ENCODE measurements around the gene RAB11B.
"Not testable (repeated sequence)": the region's sequence is repeated elsewhere in the genome, so short reads cannot be mapped to it uniquely, and the experiment has no call there.

RAB11B gene

GRCh38 chr19:8370176-8371010, 19.8 kb upstream of the RAB11B start:
- DNase-seq (ENCODE audit: low spot score) = no peak

- DNase-seq (ENCODE audit: low spot score) = peak; percentile 38
Measured at GRCh38 chr19:8371011-8371804, 19.0 kb upstream of the RAB11B start.

GRCh38 chr19:8373867-8374813, 16.0 kb upstream of the RAB11B start:
- DNase-seq (ENCODE audit: low spot score) = peak; percentile 9

DNA sequence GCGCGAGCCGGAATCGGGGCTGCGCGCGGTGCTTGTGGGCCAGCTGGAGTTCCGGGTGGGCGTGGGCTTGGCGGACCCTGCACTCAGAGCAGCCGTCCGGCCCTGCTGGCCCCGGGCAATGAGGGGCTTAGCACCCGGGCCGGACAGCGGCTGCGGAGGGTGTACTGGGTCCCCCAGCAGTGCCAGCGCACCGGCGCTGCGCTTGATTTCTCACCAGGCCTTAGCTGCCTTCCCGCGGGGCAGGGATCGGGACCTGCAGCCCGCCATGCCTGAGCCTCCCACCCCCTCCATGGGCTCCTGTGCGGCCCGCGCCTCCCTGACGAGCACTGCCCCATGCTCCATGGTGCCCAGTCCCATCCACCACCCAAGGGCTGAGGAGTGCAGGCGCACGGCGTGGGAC, 14.4 kb upstream of the RAB11B start:
- DNase-seq (ENCODE audit: low spot score) = not testable (repeated sequence)

DNA sequence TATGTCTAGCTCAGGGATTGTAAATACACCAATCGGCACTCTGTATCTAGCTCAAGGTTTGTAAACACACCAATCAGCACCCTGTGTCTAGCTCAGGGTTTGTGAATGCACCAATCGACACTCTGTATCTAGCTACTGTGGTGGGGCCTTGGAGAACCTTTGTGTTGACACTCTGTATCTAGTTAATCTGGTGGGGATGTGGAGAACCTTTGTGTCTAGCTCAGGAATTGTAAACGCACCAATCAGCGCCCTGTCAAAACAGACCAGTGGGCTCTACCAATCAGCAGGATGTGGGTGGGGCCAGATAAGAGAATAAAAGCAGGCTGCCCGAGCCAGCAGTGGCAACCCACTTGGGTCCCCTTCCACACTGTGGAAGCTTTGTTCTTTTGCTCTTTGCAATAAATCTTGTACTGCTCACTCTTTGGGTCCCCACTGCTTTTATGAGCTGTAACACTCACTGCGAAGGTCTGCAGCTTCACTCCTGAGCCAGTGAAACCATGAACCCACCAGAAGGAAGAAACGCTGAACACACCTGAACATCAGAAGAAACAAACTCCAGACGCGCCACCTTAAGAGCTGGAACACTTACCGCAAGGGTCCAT, 13.7 kb upstream of the RAB11B start:
- DNase-seq (ENCODE audit: low spot score) = not testable (repeated sequence)

DNA sequence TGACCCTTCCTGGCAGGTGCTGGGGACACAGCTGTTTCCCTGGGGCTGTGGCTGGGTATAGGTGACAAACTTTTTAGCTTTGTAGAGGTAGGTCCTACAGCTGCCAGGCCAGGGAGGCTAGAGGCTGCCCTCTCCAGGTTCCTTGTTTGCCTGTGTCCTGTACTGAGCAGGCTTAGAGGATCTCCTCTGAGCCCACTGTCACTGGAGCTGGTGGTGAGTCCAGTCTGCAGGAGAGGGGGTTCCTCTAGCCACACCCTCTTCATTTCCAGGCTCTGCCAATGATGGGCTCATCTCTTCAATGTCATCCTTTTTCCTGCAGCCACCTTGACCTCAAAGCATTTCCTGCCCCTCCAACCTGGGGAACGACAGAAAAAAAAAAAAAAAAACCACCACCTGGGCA, 12.6 kb upstream of the RAB11B start:
- peak; percentile 8 for DNase-seq (ENCODE audit: low spot score)

DNA sequence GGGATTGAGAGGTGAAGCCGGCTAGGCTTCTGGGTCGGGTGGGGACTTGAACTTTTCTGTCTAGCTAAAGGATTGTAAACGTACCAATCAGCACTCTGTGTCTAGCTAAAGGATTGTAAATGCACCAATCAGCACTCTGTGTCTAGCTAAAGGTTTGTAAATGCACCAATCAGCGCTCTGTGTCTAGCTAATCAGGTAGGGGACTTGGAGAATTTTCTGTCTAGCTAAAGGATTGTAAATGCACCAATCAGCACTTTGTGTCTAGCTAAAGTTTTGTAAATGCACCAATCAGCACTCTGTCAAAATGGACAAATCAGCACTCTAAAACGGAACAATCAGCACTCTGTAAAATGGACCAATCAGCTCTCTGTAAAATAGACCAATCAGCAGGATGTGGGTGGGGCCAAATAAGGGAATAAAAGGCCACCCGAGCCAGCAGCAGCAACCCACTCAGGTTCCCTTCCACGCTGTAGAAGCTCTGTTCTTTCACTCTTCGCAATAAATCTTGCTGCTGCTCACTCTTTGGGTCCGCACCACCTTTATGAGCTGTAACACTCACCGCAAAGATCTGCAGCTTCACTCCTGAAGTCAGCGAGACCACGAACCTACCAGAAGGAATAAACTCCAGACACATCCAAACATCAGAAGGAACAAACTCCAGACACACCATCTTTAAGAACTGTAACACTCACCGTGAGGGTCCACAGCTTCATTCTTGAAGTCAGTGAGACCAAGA, 10.8 kb upstream of the RAB11B start:
- DNase-seq (ENCODE audit: low spot score) = not testable (repeated sequence)

- DNase-seq (ENCODE audit: low spot score) = not testable (repeated sequence)
Measured at GRCh38 chr19:8384569-8384968, 5.6 kb upstream of the RAB11B start.

- DNase-seq (ENCODE audit: low spot score) = not testable (repeated sequence)
Measured at GRCh38 chr19:8385103-8385502, 5.1 kb upstream of the RAB11B start.

GRCh38 chr19:8385566-8385965, 4.6 kb upstream of the RAB11B start:
- DNase-seq (ENCODE audit: low spot score) = not testable (repeated sequence)

DNA sequence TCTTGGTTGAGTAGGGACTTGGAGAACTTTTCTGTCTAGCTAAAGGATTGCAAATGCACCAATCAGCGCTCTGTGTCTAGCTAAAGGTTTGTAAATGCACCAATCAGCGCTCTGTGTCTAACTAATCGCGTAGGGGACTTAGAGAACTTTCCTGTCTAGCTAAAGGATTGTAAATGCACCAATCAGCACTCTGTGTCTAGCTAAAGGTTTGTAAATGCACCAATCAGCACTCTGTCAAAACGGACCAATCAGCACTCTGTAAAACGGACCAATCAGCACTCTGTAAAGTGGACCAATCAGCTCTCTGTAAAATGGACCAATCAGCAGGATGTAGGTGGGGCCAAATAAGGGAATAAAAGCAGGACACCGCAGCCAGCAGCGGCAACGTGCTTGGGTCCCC, 3.7 kb upstream of the RAB11B start:
- DNase-seq (ENCODE audit: low spot score) = not testable (repeated sequence)

- no peak for DNase-seq (ENCODE audit: low spot score)
Measured at GRCh38 chr19:8386990-8387389, 3.2 kb upstream of the RAB11B start.

- DNase-seq (ENCODE audit: low spot score) = no peak
Measured at GRCh38 chr19:8387688-8388611, 2.2 kb upstream of the RAB11B start.

GRCh38 chr19:8388612-8388958, 1.6 kb upstream of the RAB11B start:
- no peak for DNase-seq (ENCODE audit: low spot score)

- DNase-seq (ENCODE audit: low spot score) = peak; percentile 93
Measured at GRCh38 chr19:8390617-8390981, 439 bp downstream of the RAB11B start.

- DNase-seq (ENCODE audit: low spot score) = peak; percentile 12
Measured at GRCh38 chr19:8391198-8392016, 1.2 kb downstream of the RAB11B start.

DNA sequence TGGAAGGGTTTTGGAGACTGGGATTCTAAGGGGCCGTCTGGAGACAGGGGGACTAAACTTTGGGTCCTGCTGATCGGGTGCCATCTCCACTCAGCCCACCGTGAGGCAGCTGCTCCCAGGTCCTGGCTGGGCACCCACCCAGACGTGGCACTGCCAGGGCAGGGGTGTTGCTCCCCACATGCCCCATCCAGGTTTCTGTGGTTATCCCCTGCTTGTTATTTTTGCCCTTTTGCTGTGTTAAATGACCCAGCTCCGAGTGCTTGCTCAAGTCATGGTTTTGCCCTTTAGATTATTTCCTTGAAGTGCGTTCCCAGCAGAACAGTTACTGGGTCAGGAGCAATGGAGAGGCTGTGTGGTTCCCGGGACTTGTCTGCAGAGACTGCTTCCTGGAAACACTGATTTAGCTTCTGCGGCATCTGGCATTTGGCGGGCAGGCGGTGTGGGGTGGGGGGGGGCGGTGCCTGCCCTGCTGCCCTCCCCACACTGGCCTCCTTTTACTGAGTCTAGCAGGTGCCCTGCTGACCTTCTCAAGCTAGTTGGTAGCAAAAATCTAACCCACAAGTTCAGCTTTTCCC, 1.9 kb downstream of the RAB11B start:
- peak; percentile 25 for DNase-seq (ENCODE audit: low spot score)

GRCh38 chr19:8393192-8393870, 3.2 kb downstream of the RAB11B start:
- DNase-seq (ENCODE audit: low spot score) = no peak
